ENCODE data around the gene TOP3A. TPM values are rescaled to one million over a fixed set of nuclear protein-coding genes. Genes with fewer than 3 reads are reported as not detected.

Gene TOP3A, protein sequence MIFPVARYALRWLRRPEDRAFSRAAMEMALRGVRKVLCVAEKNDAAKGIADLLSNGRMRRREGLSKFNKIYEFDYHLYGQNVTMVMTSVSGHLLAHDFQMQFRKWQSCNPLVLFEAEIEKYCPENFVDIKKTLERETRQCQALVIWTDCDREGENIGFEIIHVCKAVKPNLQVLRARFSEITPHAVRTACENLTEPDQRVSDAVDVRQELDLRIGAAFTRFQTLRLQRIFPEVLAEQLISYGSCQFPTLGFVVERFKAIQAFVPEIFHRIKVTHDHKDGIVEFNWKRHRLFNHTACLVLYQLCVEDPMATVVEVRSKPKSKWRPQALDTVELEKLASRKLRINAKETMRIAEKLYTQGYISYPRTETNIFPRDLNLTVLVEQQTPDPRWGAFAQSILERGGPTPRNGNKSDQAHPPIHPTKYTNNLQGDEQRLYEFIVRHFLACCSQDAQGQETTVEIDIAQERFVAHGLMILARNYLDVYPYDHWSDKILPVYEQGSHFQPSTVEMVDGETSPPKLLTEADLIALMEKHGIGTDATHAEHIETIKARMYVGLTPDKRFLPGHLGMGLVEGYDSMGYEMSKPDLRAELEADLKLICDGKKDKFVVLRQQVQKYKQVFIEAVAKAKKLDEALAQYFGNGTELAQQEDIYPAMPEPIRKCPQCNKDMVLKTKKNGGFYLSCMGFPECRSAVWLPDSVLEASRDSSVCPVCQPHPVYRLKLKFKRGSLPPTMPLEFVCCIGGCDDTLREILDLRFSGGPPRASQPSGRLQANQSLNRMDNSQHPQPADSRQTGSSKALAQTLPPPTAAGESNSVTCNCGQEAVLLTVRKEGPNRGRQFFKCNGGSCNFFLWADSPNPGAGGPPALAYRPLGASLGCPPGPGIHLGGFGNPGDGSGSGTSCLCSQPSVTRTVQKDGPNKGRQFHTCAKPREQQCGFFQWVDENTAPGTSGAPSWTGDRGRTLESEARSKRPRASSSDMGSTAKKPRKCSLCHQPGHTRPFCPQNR
- polyA plus RNA-seq (6.9 to 11.7 TPM (median 11.6 TPM) in 3 replicates), polyA minus RNA-seq (14.9 to 35.5 TPM (median 27.4 TPM) in 3 replicates)
- 15.5 TPM for polyA plus RNA-seq (2011; ENCODE audit: low read depth)
- 4.9 and 6.0 TPM in 2 replicates for polyA plus RNA-seq (2011; cell fraction: cytosol; rRNA removed)
- polyA plus RNA-seq (2011; cell fraction: nucleus; rRNA removed) = 20.8 and 20.9 TPM in 2 replicates
- polyA plus RNA-seq (2012; ENCODE audit: low replicate concordance) = 9.5 and 12.2 TPM in 2 replicates
- 7.5 TPM for polyA minus RNA-seq (2011; cell fraction: cytosol; rRNA and poly(A)+ RNA removed)
- polyA minus RNA-seq (2011; cell fraction: nucleus; rRNA and poly(A)+ RNA removed) = 18.9 and 34.7 TPM in 2 replicates

DNA sequence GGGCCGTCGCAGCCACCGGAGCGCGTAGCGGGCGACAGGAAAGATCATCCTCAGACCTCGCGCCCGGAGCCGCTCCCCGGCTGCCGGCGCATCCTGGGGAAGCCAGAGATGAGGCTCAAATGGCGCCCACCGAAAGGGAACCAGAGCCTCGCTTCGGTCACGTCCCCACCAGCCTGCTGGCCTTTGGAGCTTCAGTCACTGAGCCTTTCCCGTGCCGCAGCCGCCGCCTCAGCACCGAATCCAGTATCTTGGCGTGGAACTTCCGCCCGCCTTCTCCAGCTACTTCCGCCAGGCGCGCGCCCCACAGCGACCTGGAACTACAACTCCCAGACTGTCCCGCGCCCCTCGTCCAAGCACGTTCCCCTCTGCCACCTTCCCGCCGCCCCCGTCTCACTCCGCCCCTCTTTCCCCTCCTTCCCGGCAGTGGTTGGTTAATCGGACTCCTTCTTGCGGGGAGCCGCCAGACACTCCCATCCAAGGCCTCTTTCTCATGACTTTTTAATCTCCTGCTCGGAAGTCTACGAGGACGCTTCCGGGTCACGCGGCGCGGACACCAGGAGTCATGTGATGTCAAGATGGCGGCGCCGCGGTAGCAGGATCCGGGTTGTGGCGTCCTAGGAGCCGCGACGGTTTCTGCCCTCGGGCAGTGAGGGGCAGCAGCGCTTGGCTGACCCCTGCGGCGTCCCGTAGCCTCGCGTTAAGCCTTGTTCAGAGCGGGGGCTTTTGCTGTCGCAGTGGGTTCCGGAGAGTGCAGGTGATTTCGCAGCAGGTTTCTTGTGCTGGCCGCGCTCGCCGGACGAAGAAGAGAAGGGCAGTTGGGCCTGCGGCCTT is at the start of gene TOP3A, which contains the start of gene SMCR8:
TSS of gene TOP3A (minus strand) at position 264 of the 831 bp plus-strand sequence. CDS start at position 48, 216 bp downstream.
TSS of gene SMCR8 (plus strand) at position 563 of the 831 bp plus-strand sequence. CDS start 497 bp downstream, outside the sequence.
- Histone ChIP-seq H4K20me1 (ENCODE audit: control insufficient read depth, extremely low read depth, insufficient read depth, low read length) (peaks cover 5% of the 10 kb centered on the region), H3K27ac (ENCODE audit: control insufficient read depth, insufficient read depth, low read length) (peak within 1 kb of the TSS; percentile 92)
- dilution Hi-C loops (cut with MboI; ENCODE audit: extremely low pct_ligation_motif_present, low sequenced_read_pairs) = no loop called here

More for the DNA sequence above, at the start of gene TOP3A, which contains the start of gene SMCR8:
- peak within 1 kb of the TSS; percentile 94 for H3K9ac ChIP-seq (ENCODE audit: control insufficient read depth, extremely low read depth, insufficient read depth, low read length)
- peak; percentile 89 for DNase-seq (ENCODE audit: low read depth, low spot score)
- no peak for TF ChIP-seq EZH2 (IDR thresholded peaks at IDR 0.05; ENCODE audit: low read length)
- TF ChIP-seq, protein P1, sequence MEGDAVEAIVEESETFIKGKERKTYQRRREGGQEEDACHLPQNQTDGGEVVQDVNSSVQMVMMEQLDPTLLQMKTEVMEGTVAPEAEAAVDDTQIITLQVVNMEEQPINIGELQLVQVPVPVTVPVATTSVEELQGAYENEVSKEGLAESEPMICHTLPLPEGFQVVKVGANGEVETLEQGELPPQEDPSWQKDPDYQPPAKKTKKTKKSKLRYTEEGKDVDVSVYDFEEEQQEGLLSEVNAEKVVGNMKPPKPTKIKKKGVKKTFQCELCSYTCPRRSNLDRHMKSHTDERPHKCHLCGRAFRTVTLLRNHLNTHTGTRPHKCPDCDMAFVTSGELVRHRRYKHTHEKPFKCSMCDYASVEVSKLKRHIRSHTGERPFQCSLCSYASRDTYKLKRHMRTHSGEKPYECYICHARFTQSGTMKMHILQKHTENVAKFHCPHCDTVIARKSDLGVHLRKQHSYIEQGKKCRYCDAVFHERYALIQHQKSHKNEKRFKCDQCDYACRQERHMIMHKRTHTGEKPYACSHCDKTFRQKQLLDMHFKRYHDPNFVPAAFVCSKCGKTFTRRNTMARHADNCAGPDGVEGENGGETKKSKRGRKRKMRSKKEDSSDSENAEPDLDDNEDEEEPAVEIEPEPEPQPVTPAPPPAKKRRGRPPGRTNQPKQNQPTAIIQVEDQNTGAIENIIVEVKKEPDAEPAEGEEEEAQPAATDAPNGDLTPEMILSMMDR (optimal IDR thresholded peaks at IDR 0.05 in 1 of 3, IDR thresholded peaks at IDR 0.05 in 1 of 3, conservative IDR thresholded peaks at IDR 0.05 in 1 of 3; ENCODE audit: extremely low read depth in 1 of 3, insufficient read depth in 2 of 3, low read length in 3 of 3) = no peak
- peaks cover 83% of the 10 kb centered on the region for H3K79me2 ChIP-seq (ENCODE audit: control insufficient read depth, insufficient read depth, low read length)
- no peaks in the 10 kb centered on the region for H3K9me1 ChIP-seq (ENCODE audit: control insufficient read depth, extremely low read depth, insufficient read depth, low read length)
- H3K4me3 ChIP-seq (ENCODE audit: control insufficient read depth in 2 of 3, extremely low read depth in 1 of 3, insufficient read depth in 2 of 3, low read depth in 1 of 3, low read length in 3 of 3) = peak within 1 kb of the TSS; percentile 80 to 90 (median 89)
- H2AFZ ChIP-seq (ENCODE audit: control insufficient read depth, low read length) = peak within 1 kb of the TSS; percentile 95
- peak within 1 kb of the TSS; percentile 99 for H3K4me2 ChIP-seq (ENCODE audit: control insufficient read depth, extremely low read depth, insufficient read depth, low read depth, low read length)
- H3K36me3 ChIP-seq (ENCODE audit: control insufficient read depth in 2 of 2, extremely low read depth in 1 of 2, insufficient read depth in 2 of 2, low read length in 2 of 2) = peaks cover 3 to 26% of the 10 kb centered on the region in 2 experiments
- H3K27me3 ChIP-seq (ENCODE audit: control insufficient read depth, extremely low read depth, insufficient read depth, low read length) = no peaks in the 10 kb centered on the region
- FAIRE-seq = peak; percentile 48
- peaks cover 37% of the 10 kb centered on the region for H3K4me1 ChIP-seq (ENCODE audit: control insufficient read depth, extremely low read depth, insufficient read depth, low read length)
- H3K9me3 ChIP-seq (ENCODE audit: control insufficient read depth, low read depth, low read length) = no peaks in the 10 kb centered on the region

All from keratinocyte (primary cell).